Endodermal cell (in vitro differentiated cells): ENCODE data around the gene IGF2R. TPM values are rescaled to one million over a fixed set of nuclear protein-coding genes. Genes with fewer than 3 reads are reported as not detected.
A peak's percentile ranks its signal among the peaks of the same experiment; 100 is the strongest.

ENCODE experiments used
- DNase-seq: peaks from one replicate; pipeline ENCODE4 v3.0.0-alpha.2; 2017
- H3K27ac ChIP-seq: 2 replicates; pipeline ENCODE4 v1.5.1; 2013; ENCODE audit warnings: mild to moderate bottlenecking, low read depth, low read length, moderate library complexity
- H3K27me3 ChIP-seq: 2 replicates; pipeline ENCODE4 v1.6.1; 2013; ENCODE audit warnings: mild to moderate bottlenecking, low read length, moderate library complexity; ENCODE audit not compliant: insufficient read depth, control insufficient read depth, poor library complexity, severe bottlenecking
- H3K36me3 ChIP-seq: 2 replicates; pipeline ENCODE4 v1.7.0; 2013; ENCODE audit warnings: mild to moderate bottlenecking, low read length, moderate library complexity; ENCODE audit not compliant: control insufficient read depth, insufficient read depth
- H3K4me1 ChIP-seq: one replicate; pipeline ENCODE4 v1.7.0; 2013; ENCODE audit warnings: low read length; ENCODE audit not compliant: control insufficient read depth, insufficient read depth
- H3K4me3 ChIP-seq: 2 replicates; pipeline ENCODE4 v1.5.1; 2013; ENCODE audit warnings: mild to moderate bottlenecking, low read length, moderate library complexity
- H3K9ac ChIP-seq: 2 replicates; pipeline ENCODE4 v1.6.1; 2013; ENCODE audit warnings: mild to moderate bottlenecking, low read length, moderate library complexity; ENCODE audit not compliant: poor library complexity, severe bottlenecking; ENCODE audit errors: extremely low read depth
- H3K9me3 ChIP-seq: 2 replicates; pipeline ENCODE4 v1.6.1; 2013; ENCODE audit warnings: mild to moderate bottlenecking, low read length, moderate library complexity; ENCODE audit not compliant: control insufficient read depth
- H3K27ac Mint-ChIP-seq: 2 replicates; pipeline ENCODE4 v1.8.0; 2020; ENCODE audit warnings: mixed read lengths
- H3K27me3 Mint-ChIP-seq: 2 replicates; pipeline ENCODE4 v1.8.0; 2021; ENCODE audit warnings: mild to moderate bottlenecking, mixed read lengths; ENCODE audit not compliant: insufficient read depth
- H3K36me3 Mint-ChIP-seq: 2 replicates; pipeline ENCODE4 v1.8.0; 2020; ENCODE audit warnings: low read depth, mixed read lengths
- H3K4me1 Mint-ChIP-seq: 2 replicates; pipeline ENCODE4 v1.8.0; 2020; ENCODE audit warnings: mixed read lengths
- H3K4me3 Mint-ChIP-seq: 2 replicates; pipeline ENCODE4 v1.8.0; 2020; ENCODE audit warnings: mild to moderate bottlenecking, moderate library complexity, mixed read lengths
- H3K9me3 Mint-ChIP-seq: 2 replicates; pipeline ENCODE4 v1.8.0; 2020; ENCODE audit warnings: mild to moderate bottlenecking, mixed read lengths
- WGBS, 2 experiments: methylation state at CpG; one replicate each; pipeline versions ENCODE4 v1.1.5 to v1.1.7; 2013; ENCODE audit warnings: missing lambda C conversion rate in 2 of 2, mixed read lengths in 1 of 2; ENCODE audit not compliant: insufficient coverage in 1 of 2, insufficient read length in 1 of 2; 5-methylcytosine and 5-hydroxymethylcytosine counted together
- total RNA-seq, 2 donors: library from RNA; stranded (reverse); fragmentation: NEBNext Ultra II Directional in 1 of 2; extraction: Animal tissue kit (Norgen Biotek cat#: 25700) in 1 of 2; gene quantifications; 2 replicates in 1 of 2; 3 replicates in 1 of 2; pipeline ENCODE4 v1.2.1, GENCODE V29; 2021
- TF ChIP-seq, protein P1 (sequence below): fragments of 200-600 bp; sonication (generic); conservative IDR thresholded peaks from 2 replicates; pipeline ENCODE4 v1.5.0; 2021; ENCODE audit warnings: antibody characterized with exemption, mild to moderate bottlenecking

IGF2R gene
- total RNA-seq, 2 donors from 2014 or later = 103 to 130 TPM

DNA sequence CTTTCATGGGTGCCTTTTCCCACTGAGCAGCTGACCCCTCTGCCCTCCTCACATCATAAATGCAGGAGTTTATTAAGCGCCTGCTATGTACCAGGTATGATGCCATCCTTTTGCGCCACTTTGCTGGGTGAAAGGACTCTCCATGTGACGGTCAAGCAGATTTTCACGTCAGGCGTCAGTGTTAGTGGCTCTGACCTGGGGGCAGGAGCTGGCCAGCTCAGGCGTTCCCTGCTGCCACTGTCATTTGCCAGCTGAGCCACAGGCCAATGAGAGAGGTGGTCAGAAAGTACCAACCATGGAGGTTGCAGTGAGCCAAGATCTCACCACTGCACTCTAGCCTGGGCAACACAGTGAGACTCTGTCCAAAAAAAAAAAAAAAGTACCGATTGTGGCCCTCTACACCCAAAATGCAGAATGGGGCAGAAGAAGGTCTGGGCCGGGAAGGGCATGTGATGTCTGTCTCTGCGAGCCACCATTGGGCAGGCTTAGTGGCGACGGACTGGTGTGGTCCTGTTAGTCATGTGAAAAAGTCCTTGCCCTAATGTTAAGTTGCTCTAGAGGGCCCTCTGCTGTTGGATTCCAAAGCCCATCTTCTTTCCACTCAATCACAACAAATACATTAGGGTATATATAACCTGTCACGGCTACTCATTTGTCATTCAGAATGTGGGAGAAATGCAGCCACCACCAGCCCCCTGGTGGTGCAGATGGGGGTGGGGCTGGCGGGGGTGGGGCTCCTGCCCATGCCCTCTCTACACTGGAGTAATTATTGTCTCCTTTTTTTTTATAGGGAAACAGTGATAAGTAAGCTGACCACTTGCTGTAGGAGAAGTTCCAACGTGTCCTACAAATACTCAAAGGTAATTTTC lies 134.3 kb downstream of the IGF2R start:
- 90 to 91% methylated on average over 6 to 14 of the region's 14 CpGs for WGBS, 2 experiments

DNA sequence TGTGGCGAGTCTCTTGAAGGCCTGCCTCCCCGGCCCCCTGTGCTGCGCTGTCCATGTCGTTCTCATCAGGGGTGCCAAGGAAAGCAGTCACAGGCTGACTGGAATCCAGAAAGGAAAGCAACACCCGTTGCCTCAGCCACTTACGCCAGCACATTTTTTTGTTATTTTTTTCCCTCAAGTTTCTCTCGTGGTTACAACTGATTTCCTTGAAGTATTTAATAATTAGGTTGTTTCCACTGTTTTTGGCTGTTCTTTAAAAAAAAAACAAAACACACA lies 134.9 kb downstream of the IGF2R start:
- no peak overlapping the region for H3K27ac Mint-ChIP-seq
- 90 to 94% methylated on average over 2 to 7 of the region's 7 CpGs for WGBS, 2 experiments

More for the DNA sequence above, 134.3 kb downstream of the IGF2R start:
- Histone ChIP-seq H3K27me3 (no peaks in the 10 kb centered on the region), H3K36me3 (peaks cover 77% of the 10 kb centered on the region), H3K9me3 (no peaks in the 10 kb centered on the region), H3K4me3 (no peak overlapping the region), H3K27ac (no peak overlapping the region), H3K4me1 (no peaks in the 10 kb centered on the region), H3K9ac (no peak overlapping the region)
- Mint-ChIP-seq H3K4me3 (no peak overlapping the region), H3K36me3 (peaks cover 77% of the 10 kb centered on the region), H3K27me3 (no peaks in the 10 kb centered on the region), H3K27ac (peak overlapping the region; percentile 58), H3K9me3 (no peaks in the 10 kb centered on the region), H3K4me1 (no peaks in the 10 kb centered on the region)
- TF ChIP-seq, protein P1, sequence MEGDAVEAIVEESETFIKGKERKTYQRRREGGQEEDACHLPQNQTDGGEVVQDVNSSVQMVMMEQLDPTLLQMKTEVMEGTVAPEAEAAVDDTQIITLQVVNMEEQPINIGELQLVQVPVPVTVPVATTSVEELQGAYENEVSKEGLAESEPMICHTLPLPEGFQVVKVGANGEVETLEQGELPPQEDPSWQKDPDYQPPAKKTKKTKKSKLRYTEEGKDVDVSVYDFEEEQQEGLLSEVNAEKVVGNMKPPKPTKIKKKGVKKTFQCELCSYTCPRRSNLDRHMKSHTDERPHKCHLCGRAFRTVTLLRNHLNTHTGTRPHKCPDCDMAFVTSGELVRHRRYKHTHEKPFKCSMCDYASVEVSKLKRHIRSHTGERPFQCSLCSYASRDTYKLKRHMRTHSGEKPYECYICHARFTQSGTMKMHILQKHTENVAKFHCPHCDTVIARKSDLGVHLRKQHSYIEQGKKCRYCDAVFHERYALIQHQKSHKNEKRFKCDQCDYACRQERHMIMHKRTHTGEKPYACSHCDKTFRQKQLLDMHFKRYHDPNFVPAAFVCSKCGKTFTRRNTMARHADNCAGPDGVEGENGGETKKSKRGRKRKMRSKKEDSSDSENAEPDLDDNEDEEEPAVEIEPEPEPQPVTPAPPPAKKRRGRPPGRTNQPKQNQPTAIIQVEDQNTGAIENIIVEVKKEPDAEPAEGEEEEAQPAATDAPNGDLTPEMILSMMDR = peak; percentile 71
- DNase-seq = peak; percentile 82

DNA sequence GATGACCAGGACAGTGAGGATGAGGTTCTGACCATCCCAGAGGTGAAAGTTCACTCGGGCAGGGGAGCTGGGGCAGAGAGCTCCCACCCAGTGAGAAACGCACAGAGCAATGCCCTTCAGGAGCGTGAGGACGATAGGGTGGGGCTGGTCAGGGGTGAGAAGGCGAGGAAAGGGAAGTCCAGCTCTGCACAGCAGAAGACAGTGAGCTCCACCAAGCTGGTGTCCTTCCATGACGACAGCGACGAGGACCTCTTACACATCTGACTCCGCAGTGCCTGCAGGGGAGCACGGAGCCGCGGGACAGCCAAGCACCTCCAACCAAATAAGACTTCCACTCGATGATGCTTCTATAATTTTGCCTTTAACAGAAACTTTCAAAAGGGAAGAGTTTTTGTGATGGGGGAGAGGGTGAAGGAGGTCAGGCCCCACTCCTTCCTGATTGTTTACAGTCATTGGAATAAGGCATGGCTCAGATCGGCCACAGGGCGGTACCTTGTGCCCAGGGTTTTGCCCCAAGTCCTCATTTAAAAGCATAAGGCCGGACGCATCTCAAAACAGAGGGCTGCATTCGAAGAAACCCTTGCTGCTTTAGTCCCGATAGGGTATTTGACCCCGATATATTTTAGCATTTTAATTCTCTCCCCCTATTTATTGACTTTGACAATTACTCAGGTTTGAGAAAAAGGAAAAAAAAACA lies 136.1 kb downstream of the IGF2R start:
- 95 to 98% methylated on average over 8 to 20 of the region's 20 CpGs for WGBS, 2 experiments
- no peak for DNase-seq
- Histone ChIP-seq H3K27me3 (no peaks in the 10 kb centered on the region), H3K27ac (no peak overlapping the region), H3K9me3 (no peaks in the 10 kb centered on the region), H3K36me3 (peaks cover 63% of the 10 kb centered on the region), H3K4me3 (no peak overlapping the region), H3K9ac (no peak overlapping the region), H3K4me1 (no peaks in the 10 kb centered on the region)
- Mint-ChIP-seq H3K4me1 (no peaks in the 10 kb centered on the region), H3K4me3 (no peak overlapping the region), H3K9me3 (no peaks in the 10 kb centered on the region), H3K27me3 (no peaks in the 10 kb centered on the region), H3K36me3 (peaks cover 65% of the 10 kb centered on the region), H3K27ac (peak overlapping the region; percentile 19)
- TF ChIP-seq, protein P1 = peak; percentile 50

More for the DNA sequence above, 134.9 kb downstream of the IGF2R start:
- no peaks in the 10 kb centered on the region for H3K9me3 ChIP-seq
- TF ChIP-seq, protein P1 = no peak
- H3K4me3 ChIP-seq = no peak overlapping the region
- no peak overlapping the region for H3K27ac ChIP-seq
- Mint-ChIP-seq H3K27me3 (no peaks in the 10 kb centered on the region), H3K36me3 (peaks cover 73% of the 10 kb centered on the region), H3K4me3 (no peak overlapping the region), H3K4me1 (no peaks in the 10 kb centered on the region), H3K9me3 (no peaks in the 10 kb centered on the region)
- H3K4me1 ChIP-seq = no peaks in the 10 kb centered on the region
- no peaks in the 10 kb centered on the region for H3K27me3 ChIP-seq
- H3K9ac ChIP-seq = no peak overlapping the region
- DNase-seq = no peak
- H3K36me3 ChIP-seq = peaks cover 72% of the 10 kb centered on the region
